ENCODE data around the gene INTS11.

INTS11 gene

GRCh38 chr1:1357871-1358432 is 33.5 kb upstream of the INTS11 start:
- DNase-seq (ENCODE audit: low spot score): no peak

DNA sequence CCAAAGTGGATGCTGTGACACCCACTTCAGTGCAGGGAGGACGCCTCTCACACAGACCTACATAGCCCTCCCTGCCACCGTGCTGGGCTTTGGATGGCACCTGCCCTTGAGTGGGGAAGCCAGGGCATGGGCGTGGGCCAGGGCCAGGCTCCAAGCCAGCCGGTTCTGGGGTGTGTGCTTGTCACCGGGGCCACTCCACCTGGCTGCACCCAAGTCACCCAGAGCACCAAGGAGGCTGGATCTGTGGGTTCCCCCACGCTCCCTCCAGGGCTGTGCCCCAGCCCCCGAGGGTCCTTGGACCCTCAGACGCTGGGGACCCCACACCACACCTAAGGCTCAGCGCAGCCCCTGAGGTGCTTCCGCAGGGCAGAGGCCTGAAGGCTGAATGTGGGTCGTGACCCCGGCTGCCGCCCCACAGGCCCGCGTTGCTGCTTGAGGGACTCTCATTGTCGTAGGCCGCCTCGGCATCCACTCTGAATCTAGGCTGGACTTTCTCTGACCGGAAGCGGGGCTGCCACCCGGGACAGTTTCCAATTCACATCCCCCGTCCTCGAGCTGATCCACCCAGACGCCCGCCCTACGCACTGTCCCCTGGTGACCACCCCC is 32.4 kb upstream of the INTS11 start:
- no peak for DNase-seq (ENCODE audit: low spot score)

GRCh38 chr1:1356166-1356795 is 31.8 kb upstream of the INTS11 start:
- no peak for DNase-seq (ENCODE audit: low spot score)

- DNase-seq (ENCODE audit: low spot score): no peak
These were observed 31.0 kb upstream of the INTS11 start for GRCh38 chr1:1355416-1355815.

DNA sequence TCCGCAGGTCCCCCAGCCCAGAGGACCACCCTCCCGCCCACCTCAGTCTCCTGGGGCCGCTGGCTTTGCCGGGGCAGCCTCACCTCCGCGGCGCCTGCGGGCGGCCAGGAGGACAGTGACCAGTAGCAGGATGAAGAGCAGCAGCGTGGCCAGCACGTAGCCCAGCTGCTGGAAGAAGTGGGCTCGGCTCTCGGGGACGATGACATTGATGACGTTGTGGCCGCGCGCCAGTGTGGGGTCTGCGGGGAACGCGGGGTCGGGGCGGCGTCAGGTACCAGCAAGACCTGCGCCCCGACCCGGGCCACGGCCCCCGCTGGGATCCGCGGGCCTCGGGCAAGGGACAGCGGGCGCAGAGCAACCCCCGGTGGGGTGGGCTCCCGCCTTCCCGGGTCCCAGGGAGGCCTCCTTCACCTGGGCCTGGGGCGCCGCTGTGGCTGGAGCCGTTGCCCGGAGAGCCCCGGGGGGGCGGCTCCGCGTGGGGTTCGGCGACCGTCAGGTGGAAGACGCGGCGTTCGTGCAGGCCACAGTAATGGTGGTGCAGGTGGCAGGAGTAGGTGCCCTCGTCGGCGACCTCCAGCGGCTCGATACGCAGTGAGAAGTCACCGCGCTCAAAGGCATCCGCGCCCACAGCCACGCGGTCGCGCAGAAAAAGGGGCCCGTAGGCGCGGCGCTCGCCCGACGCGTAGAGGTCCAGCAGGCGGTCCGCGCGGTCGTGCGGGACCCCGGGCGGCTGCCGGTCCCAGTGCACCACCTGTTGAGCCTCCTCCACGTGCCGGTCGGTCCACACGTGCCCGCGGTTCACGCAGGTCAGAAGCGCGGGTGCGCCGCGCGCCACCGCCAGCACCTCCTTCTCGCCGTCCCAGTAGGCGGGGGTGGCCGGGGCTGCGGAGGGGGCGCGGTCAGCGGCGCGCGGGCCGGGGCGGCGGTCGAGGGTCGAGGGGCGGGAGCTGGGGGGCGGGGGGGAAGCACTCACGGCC is 30.1 kb upstream of the INTS11 start:
- DNase-seq (ENCODE audit: low spot score): no peak

DNA sequence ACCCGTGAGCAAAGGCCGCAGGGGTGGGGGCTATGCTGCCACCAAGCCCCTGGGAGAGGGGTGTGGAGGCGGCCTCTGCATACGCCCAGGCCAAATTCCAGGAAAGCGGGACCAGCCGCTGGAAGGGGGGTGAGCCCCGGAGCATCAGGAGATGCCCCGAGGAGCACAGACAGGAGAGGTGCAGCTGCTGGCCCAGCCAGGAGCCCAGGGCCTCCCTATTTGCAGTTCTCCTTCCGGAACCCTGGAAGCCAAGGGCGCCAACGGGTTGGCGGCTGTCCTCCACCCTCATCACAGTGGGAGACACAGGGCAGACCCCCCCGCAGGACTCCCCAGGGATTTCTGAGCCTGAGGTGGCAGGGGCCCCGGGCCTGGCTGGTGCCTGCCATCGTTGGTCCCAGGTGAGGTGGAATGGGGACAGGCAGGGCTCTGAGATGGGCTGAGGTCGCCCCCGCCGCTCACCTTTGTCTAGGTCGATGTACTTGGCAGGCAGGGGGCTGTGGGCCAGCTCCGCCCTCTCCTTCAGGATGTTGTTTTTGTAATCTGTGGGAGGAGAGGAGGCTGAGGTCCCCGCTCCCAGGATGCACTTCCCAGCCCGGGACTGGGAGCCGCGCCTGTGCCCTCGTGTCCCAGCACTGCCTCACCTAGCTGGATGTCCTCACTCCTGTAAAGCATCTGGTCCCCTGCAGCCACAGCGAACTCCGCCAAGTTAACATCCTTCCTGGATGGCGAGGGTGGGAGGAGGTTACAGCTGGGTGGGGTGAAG is 29.1 kb upstream of the INTS11 start:
- DNase-seq (ENCODE audit: low spot score): no peak

DNA sequence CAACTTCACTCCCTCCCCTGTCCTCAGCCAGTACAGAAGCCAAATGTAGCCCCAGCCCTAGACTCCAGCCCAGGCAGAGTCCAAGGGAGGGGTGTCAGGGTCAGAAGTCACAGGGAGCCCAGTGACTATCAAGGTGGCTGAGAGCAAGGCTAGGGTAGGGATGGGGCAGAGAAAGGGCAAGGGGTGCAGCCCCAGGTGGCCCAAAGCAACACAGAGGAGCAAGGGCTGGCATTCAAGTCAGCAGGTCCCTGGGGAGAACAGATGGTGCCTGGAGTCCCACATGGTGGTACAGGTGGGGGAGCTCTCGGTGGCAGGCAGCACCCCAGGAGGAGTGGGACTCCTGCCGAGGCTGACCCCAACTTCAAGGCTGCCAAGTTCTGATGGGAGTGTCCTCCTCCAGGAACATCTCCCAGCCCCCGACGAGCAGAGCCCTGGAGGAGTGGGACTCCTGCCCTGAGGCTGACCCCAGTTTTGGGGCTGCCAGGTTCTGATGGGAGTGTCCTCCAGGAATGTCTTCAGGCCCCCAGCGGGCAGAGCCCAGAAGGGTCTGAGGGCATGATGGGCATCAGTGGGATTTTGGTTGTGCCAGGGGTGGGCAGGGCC is 28.4 kb upstream of the INTS11 start:
- DNase-seq (ENCODE audit: low spot score): no peak

DNA sequence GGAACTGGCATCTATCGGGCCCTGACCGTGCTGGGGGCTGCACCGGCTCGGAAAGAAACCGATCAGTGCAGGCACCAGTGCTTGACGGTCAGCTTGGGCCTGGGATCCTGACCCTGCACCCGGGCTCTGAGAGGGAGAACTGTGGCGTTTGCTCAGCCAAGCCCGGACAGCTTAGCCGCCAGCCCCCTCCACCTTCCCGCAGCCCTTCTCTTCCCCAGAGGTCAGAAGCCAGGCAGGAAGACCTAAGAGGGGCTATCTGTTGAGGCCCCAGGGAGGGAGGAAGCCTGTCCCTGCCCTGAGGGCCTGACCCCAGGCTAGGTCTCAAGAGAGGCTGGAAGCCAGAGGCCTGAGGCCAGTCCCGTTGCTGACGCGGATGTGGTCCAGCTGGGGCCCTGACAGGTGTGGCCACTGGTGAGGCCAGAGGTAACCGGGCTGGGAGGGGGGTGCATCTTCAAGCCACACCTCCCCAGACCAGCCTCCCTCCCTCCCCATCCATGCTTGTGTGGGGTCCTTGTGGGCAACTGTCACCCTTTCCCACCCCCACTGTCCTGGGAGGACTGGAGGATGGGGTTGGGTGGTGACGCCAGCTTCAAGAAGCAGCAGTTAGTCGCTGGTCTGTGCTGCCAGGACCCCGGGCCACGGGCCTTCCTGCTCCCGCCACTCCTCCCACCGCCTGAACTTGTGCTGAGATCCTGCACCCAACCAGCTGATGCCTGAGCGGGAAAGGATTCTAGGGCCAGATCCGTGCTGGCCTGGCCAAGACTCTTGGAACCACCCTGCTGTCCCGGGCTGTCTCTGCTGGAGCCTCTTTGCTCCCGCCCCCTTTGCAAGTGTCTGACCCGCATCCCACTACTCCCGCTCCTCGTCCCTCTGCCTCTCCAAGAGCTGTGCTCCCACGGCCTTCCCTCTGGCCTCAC is 27.3 kb upstream of the INTS11 start:
- DNase-seq (ENCODE audit: low spot score): no peak

- peak; percentile 59 for DNase-seq (ENCODE audit: low spot score)
These were observed 25.0 kb upstream of the INTS11 start, which contains the start of gene DVL1 for GRCh38 chr1:1349256-1350012. Gene DVL1 (minus strand): TSS chr1:1349418. CDS start chr1:1349065, 353 bp downstream.

DNA sequence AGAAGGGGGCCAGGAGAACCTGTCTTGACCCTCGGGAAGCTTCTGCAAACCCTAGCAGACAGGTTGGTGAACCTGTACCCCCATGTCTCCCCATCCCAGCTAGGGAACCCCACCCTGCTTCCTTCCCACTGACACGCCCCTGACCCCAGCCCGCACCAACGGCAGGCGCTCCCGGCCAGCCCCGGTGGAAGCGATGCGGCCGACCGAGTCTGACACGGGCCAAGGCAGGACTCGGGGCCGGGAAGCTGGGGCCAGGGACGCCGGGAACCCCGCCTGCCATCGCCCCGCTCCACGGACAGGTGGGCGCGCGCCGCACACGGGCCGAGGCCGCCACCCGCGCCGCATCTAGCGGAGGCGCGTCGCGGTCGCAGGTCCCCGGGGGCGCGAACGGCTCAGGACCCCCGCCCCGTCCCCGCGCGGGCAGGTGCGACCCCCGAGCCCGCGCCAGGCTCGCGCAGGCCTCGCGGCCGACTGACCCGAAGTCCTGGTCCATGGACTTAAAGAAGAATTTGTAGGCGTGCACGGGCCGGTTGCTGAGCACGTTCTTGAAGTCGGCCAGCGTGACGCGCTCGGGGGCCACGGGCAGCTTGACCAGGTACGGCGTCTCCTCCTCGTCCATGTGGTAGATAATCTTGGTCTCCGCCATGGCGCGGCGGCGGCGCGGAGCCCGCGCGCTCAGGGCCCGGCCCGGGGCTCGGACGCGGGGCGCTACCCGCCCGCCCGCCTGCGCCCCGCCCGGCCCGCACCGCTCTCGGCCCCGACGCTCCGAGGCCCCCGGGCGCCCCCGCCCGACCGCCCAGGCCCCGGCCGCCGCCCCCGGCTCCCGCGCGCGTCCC is 24.2 kb upstream of the INTS11 start:
- DNase-seq (ENCODE audit: low spot score): no peak

DNA sequence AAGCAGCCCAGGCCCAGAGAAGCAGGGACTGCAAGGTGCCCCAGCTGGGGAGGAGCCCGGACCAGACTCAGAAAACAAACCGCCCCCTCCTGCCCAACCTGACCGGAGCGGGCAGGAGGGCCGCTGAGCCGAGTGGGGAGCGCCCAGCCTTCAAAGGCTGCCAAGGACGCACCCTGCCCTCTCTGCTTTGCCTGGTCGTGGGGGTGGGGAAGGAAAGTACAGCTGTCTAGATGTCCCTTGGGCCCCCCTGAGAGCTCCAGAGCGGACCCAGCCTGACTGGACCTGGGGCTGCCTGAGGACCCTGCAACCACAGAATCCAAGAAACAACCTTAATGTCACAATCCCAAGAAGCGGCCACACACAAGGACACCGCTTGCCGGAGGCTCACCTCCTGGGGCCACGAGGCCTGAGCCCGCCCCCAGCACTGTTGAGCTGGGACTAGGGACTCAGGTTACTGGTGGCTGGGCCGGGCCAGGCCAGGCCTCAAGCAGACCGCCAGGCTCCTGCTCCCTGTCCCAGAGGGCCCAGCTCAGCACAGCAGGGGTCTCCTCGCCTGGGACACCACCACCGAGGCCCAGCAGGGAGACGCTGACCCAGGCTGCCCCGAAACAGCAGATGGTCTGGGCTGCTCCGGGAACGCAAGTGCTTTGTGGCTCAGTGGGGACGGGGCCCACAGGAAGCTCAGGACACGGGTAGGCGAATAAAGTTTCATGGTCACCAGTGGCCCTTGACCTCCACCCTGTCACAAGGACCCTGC is 23.4 kb upstream of the INTS11 start:
- no peak for DNase-seq (ENCODE audit: low spot score)

DNA sequence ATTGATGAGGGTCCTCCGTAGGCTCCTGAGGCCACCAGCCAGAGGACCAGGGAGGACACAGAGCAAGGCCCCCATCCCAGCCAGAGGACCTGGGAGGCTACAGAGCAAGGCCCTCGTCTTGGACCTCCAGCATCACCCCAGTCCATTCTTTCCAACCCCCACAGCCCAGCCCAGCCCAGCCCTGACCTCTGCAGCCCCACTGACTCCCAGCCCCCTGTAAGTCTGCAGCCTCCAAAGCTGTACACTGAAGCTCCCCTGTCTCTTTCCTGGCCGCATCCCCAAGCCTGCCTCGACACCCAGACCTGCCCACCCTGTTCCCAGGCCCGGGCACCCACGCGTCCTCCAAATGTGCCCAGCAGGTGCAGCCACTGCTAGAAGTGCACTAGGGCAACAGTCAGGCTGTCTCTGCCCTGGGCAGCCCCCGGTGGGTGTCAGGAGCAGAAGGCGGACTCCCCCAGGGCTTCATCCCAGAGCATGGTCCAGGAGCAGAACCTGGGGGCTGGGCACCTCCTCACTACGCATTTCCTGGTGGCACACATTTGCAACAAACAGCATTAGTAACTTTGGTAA is 22.7 kb upstream of the INTS11 start:
- no peak for DNase-seq (ENCODE audit: low spot score)

DNA sequence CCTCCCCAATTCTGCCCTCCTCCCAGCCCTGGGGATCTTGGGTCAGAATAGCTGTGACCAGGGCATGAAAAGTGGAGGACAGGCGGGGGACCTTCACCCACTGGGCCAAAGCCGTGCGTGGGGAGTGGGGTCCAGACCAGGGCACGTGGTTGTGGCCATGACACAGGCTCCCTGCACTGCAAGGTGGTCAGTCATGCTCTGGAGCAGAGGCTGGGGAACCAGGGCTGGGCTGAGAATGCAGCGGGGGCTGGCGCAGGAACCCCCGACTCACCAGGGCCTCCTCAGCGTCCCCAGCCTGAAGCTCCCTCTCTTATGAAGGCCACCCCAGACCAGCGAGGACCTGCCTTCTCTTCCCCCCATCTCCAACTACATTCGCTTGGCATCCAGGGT is 22.0 kb upstream of the INTS11 start:
- DNase-seq (ENCODE audit: low spot score): no peak

GRCh38 chr1:1345860-1346500 is 21.5 kb upstream of the INTS11 start:
- DNase-seq (ENCODE audit: low spot score): no peak

DNA sequence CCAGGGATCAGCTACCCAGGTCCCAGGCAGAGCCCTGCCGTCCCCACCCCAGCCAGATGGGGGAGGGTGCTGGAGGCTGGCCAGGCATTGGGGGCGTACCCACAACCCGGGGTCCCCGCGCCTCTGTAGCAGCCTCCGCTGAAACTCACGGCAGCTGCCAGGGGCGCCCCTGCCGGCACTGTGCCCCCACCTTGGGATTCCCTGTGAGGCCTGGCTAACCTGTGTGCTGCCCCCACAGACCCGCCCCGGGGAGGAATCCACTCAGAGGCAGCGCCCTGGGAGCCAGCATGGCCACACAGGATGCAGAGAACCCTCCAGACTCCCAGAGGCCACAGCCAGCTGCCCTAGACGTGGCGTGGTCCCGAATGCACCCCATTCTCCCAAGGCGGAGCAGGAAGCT is 20.9 kb upstream of the INTS11 start:
- no peak for DNase-seq (ENCODE audit: low spot score)

DNA sequence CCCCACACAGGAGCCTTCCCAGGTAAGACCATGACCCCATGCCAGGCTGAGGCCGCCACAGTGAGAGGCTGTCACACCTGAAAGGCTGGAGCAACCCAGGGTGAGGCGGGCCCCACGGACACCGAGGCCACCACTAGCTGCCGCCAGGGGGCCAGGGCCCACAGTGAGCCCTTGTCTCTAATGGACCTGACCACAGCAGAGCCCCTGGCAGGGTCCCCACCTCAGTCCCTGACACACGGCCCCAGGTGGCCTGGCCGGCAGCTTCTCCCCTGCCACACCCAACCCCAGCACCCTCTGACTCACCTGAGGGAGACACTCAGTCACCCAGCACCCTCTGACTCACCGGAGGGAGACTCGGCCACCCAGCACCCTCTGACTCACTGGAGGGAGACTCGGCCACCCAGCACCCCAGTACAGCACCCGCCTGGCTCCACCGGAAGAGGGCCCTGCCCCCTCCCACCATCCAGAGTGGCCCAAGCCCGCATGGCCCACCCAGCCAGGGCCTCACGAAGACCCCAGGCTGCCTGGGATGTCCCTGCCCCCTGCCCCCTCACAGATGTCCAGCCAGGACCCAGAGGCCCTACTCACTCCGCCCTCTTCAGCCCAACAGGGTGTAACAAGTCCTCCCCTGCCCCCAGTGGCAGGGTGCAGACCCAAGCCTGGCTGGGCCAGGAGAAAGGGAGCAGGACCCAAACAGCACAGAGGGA is 20.3 kb upstream of the INTS11 start:
- peak; percentile 58 for DNase-seq (ENCODE audit: low spot score)

All from activated CD4-positive, alpha-beta T cell treated with anti-CD3 and anti-CD28 coated beads, Interleukin-2, Interleukin-4, amounts not matched to agents 100 ng/mL and 50 ng/mL, durations not matched to agents 16 hours and 8 hours (primary cell).